HepG2 (cell line): ENCODE results near the gene SNPH. TPM values are rescaled to one million over a fixed set of nuclear protein-coding genes. Genes with fewer than 3 reads are reported as not detected.
A peak's percentile ranks its signal among the peaks of the same experiment; 100 is the strongest.

Experiments
- NONO ChIP-seq, 2 experiments: fragments of 450-650 bp in 1 of 2; sonication (generic) in 1 of 2; formaldehyde crosslinking in 1 of 2; IDR thresholded peaks in 1 of 2; conservative IDR thresholded peaks in 1 of 2; 2 replicates each; pipeline versions ENCODE4 v1.6.1 to v1.8.0; 2017 to 2022; ENCODE audit warnings: mild to moderate bottlenecking in 1 of 2, missing genetic modification reagents in 1 of 2, moderate library complexity in 1 of 2
- PCBP1 ChIP-seq: fragments of 200-400 bp; formaldehyde crosslinking; IDR thresholded peaks from 2 replicates; pipeline ENCODE4 v1.6.1; 2017; ENCODE audit warnings: mild to moderate bottlenecking, low read depth, low read length, borderline replicate concordance
- SOX5 ChIP-seq: IDR thresholded peaks from 2 replicates; pipeline ENCODE4 v1.6.1; 2016; ENCODE audit warnings: borderline replicate concordance
- WIZ ChIP-seq: sonication (generic); formaldehyde crosslinking; IDR thresholded peaks from 2 replicates; pipeline ENCODE4 v1.5.1; 2020; ENCODE audit warnings: mild to moderate bottlenecking, missing genetic modification reagents
- ZNF10 ChIP-seq: sonication (generic); formaldehyde crosslinking; IDR thresholded peaks from 2 replicates; pipeline ENCODE4 v1.4.0; 2020; ENCODE audit warnings: mild to moderate bottlenecking, low read depth, missing genetic modification reagents, borderline replicate concordance
- ZNF530 ChIP-seq: sonication (generic); formaldehyde crosslinking; IDR thresholded peaks from 2 replicates; pipeline ENCODE4 v1.5.0; 2020; ENCODE audit warnings: low read depth, mild to moderate bottlenecking, missing genetic modification reagents
- polyA plus RNA-seq, 8 experiments: library from polyadenylated mRNA; depleted of rRNA in 3 of 8; stranded (reverse) in 7 of 8; unstranded in 1 of 8; fragments of >200 nt; fragmentation: Illumina TruSeq in 4 of 8; extraction: Trizol in 4 of 8; gene quantifications; 2 replicates each; pipeline versions ENCODE4 v1.2.1 to v1.2.3, GENCODE V29; 2011 to 2016; ENCODE audit warnings: low read depth in 4 of 8, missing spikeins in 1 of 8, mixed read lengths in 1 of 8; ENCODE audit not compliant: insufficient read depth in 1 of 8
- total RNA-seq, 5 experiments: library from RNA; depleted of rRNA; stranded (reverse); fragments of >200 nt; fragmentation: Illumina TruSeq; extraction: Trizol; gene quantifications; 2 replicates each; pipeline ENCODE4 v1.2.3, GENCODE V29; 2016; ENCODE audit warnings: low read depth in 1 of 5
- TF ChIP-seq, protein P1 (sequence below): sonication (generic); formaldehyde crosslinking; IDR thresholded peaks from 2 replicates; pipeline ENCODE4 v1.5.1; 2020; ENCODE audit warnings: mild to moderate bottlenecking, missing genetic modification reagents, borderline replicate concordance
- TF ChIP-seq, protein P2 (sequence below): sonication (generic); formaldehyde crosslinking; IDR thresholded peaks from 2 replicates; pipeline ENCODE4 v1.4.0; 2020; ENCODE audit warnings: missing genetic modification reagents
- TF ChIP-seq, protein P3 (sequence below): sonication (generic); formaldehyde crosslinking; IDR thresholded peaks from 2 replicates; pipeline ENCODE4 v1.5.0; 2020; ENCODE audit warnings: missing genetic modification reagents
- TF ChIP-seq, protein P4 (sequence below), 2 experiments: fragments of 450-650 bp in 1 of 2; sonication (generic) in 1 of 2; formaldehyde crosslinking; IDR thresholded peaks; 2 replicates each; pipeline versions ENCODE4 v1.5.0 to v1.8.0; 2020 to 2022; ENCODE audit warnings: mild to moderate bottlenecking in 1 of 2, missing genetic modification reagents in 1 of 2
- TF ChIP-seq, protein P5 (sequence below): sonication (generic); formaldehyde crosslinking; IDR thresholded peaks from 2 replicates; pipeline ENCODE4 v1.8.1; 2023; ENCODE audit warnings: mild to moderate bottlenecking, moderate library complexity, missing genetic modification reagents
- TF ChIP-seq, protein P6 (sequence below): sonication (generic); formaldehyde crosslinking; IDR thresholded peaks from 2 replicates; pipeline ENCODE4 v1.5.1; 2020; ENCODE audit warnings: missing genetic modification reagents, mild to moderate bottlenecking, borderline replicate concordance
- TF ChIP-seq, protein P7 (sequence below): sonication (generic); formaldehyde crosslinking; IDR thresholded peaks from 2 replicates; pipeline ENCODE4 v1.8.0; 2022; ENCODE audit warnings: missing genetic modification reagents, mild to moderate bottlenecking, borderline replicate concordance

The SNPH gene
- total and polyA plus RNA-seq, 2 of the 13 experiments (the other 11 are each of a cell fraction or from before 2014, with no cell fraction given): 0.09 TPM; not detected in 1

DNA sequence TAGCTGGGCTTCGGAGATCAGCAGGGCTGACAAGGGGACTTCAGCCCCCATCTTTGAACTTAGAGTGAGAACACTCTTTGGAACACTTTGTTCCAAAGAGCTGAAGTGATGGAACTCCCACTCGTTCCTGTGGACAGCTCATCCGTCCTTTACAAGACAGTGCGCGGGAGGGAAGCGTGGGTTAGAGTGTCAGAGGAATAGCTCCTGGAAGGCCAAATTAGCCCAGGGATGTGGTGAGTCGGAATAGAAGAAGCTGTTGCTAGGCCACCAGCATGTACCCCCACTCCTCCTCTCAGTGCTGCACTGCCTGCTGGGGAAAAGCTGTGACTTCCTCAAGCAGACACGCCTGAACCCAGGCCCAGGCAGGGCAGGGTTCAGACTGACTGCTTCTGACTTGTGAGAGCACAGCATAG, 61.2 kb downstream of the SNPH start (continued):
- TF ChIP-seq, protein P1, sequence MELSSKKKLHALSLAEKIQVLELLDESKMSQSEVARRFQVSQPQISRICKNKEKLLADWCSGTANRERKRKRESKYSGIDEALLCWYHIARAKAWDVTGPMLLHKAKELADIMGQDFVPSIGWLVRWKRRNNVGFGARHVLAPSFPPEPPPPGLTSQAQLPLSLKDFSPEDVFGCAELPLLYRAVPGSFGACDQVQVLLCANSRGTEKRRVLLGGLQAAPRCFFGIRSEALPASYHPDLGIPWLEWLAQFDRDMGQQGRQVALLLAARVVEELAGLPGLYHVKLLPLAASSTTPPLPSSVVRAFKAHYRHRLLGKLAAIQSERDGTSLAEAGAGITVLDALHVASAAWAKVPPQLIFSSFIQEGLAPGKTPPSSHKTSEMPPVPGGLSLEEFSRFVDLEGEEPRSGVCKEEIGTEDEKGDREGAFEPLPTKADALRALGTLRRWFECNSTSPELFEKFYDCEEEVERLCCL (CRISPR knock-in tag): no peak
- TF ChIP-seq, protein P2, sequence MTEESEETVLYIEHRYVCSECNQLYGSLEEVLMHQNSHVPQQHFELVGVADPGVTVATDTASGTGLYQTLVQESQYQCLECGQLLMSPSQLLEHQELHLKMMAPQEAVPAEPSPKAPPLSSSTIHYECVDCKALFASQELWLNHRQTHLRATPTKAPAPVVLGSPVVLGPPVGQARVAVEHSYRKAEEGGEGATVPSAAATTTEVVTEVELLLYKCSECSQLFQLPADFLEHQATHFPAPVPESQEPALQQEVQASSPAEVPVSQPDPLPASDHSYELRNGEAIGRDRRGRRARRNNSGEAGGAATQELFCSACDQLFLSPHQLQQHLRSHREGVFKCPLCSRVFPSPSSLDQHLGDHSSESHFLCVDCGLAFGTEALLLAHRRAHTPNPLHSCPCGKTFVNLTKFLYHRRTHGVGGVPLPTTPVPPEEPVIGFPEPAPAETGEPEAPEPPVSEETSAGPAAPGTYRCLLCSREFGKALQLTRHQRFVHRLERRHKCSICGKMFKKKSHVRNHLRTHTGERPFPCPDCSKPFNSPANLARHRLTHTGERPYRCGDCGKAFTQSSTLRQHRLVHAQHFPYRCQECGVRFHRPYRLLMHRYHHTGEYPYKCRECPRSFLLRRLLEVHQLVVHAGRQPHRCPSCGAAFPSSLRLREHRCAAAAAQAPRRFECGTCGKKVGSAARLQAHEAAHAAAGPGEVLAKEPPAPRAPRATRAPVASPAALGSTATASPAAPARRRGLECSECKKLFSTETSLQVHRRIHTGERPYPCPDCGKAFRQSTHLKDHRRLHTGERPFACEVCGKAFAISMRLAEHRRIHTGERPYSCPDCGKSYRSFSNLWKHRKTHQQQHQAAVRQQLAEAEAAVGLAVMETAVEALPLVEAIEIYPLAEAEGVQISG (CRISPR knock-in tag): 0 out of 2 replicates have a peak, but pooled peaks have one; percentile 15
- TF ChIP-seq, protein P3, sequence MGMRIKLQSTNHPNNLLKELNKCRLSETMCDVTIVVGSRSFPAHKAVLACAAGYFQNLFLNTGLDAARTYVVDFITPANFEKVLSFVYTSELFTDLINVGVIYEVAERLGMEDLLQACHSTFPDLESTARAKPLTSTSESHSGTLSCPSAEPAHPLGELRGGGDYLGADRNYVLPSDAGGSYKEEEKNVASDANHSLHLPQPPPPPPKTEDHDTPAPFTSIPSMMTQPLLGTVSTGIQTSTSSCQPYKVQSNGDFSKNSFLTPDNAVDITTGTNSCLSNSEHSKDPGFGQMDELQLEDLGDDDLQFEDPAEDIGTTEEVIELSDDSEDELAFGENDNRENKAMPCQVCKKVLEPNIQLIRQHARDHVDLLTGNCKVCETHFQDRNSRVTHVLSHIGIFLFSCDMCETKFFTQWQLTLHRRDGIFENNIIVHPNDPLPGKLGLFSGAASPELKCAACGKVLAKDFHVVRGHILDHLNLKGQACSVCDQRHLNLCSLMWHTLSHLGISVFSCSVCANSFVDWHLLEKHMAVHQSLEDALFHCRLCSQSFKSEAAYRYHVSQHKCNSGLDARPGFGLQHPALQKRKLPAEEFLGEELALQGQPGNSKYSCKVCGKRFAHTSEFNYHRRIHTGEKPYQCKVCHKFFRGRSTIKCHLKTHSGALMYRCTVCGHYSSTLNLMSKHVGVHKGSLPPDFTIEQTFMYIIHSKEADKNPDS (CRISPR knock-in tag): no peak
- TF ChIP-seq PCBP1: no peak
- no peak for TF ChIP-seq ZNF10
- TF ChIP-seq, protein P4, sequence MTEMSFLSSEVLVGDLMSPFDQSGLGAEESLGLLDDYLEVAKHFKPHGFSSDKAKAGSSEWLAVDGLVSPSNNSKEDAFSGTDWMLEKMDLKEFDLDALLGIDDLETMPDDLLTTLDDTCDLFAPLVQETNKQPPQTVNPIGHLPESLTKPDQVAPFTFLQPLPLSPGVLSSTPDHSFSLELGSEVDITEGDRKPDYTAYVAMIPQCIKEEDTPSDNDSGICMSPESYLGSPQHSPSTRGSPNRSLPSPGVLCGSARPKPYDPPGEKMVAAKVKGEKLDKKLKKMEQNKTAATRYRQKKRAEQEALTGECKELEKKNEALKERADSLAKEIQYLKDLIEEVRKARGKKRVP (CRISPR knock-in tag; IDR thresholded peaks at IDR 0.05): no peak
- TF ChIP-seq, protein P5, sequence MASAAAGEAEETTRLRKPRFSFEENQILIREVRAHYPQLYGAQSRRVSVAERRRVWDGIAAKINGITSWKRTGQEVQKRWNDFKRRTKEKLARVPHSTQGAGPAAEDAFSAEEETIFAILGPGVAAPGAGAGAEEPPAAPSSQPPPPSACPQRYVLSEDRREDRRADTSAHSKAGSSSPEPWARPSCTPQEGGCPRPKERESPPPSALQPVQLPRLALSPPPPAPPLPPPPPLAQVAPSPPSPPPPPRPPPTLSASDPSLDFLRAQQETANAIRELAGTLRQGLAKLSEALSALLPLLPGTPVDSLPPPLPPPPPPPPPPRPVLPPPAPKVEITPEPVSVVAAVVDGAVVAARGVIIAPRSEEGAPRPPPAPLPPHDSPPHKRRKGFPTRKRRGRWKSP (CRISPR knock-in tag): 0 out of 2 replicates have a peak, but pooled peaks have one; percentile 5
- TF ChIP-seq, protein P6, sequence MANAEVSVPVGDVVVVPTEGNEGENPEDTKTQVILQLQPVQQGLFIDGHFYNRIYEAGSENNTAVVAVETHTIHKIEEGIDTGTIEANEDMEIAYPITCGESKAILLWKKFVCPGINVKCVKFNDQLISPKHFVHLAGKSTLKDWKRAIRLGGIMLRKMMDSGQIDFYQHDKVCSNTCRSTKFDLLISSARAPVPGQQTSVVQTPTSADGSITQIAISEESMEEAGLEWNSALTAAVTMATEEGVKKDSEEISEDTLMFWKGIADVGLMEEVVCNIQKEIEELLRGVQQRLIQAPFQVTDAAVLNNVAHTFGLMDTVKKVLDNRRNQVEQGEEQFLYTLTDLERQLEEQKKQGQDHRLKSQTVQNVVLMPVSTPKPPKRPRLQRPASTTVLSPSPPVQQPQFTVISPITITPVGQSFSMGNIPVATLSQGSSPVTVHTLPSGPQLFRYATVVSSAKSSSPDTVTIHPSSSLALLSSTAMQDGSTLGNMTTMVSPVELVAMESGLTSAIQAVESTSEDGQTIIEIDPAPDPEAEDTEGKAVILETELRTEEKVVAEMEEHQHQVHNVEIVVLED (CRISPR knock-in tag): no peak
- no peak for TF ChIP-seq WIZ (CRISPR knock-in tag)
- TF ChIP-seq, protein P7, sequence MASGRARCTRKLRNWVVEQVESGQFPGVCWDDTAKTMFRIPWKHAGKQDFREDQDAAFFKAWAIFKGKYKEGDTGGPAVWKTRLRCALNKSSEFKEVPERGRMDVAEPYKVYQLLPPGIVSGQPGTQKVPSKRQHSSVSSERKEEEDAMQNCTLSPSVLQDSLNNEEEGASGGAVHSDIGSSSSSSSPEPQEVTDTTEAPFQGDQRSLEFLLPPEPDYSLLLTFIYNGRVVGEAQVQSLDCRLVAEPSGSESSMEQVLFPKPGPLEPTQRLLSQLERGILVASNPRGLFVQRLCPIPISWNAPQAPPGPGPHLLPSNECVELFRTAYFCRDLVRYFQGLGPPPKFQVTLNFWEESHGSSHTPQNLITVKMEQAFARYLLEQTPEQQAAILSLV (CRISPR knock-in tag): 0 out of 2 replicates have a peak, but pooled peaks have one; percentile 30
- TF ChIP-seq ZNF530 (CRISPR knock-in tag): no peak
- no peak for TF ChIP-seq NONO (IDR thresholded peaks at IDR 0.05)
- 0 out of 2 replicates have a peak, but pooled peaks have one; percentile 9 for TF ChIP-seq NONO (CRISPR knock-in tag; conservative IDR thresholded peaks at IDR 0.05)
- no peak for TF ChIP-seq SOX5 (CRISPR knock-in tag)
